Jurkat, Clone E6-1 (cell line): ENCODE data around the gene ADRA2B.

Experiments used
- DNase-seq: peaks from one replicate; pipeline ENCODE4 v3.0.0-alpha.2; 2011; ENCODE audit warnings: low read depth, low spot score
- H3K4me3 ChIP-seq: 2 replicates; pipeline ENCODE4 v1.5.1; 2011; ENCODE audit warnings: mild to moderate bottlenecking, low read length, control low read depth, moderate library complexity

The ADRA2B gene

GRCh38 chr2:96109931-96110511, 6.3 kb downstream of the ADRA2B start:
- no peak for DNase-seq
- H3K4me3 ChIP-seq = no peak overlapping the region

- no peak overlapping the region for H3K4me3 ChIP-seq
- DNase-seq = no peak
Measured at GRCh38 chr2:96109361-96109680, 7.0 kb downstream of the ADRA2B start.

DNA sequence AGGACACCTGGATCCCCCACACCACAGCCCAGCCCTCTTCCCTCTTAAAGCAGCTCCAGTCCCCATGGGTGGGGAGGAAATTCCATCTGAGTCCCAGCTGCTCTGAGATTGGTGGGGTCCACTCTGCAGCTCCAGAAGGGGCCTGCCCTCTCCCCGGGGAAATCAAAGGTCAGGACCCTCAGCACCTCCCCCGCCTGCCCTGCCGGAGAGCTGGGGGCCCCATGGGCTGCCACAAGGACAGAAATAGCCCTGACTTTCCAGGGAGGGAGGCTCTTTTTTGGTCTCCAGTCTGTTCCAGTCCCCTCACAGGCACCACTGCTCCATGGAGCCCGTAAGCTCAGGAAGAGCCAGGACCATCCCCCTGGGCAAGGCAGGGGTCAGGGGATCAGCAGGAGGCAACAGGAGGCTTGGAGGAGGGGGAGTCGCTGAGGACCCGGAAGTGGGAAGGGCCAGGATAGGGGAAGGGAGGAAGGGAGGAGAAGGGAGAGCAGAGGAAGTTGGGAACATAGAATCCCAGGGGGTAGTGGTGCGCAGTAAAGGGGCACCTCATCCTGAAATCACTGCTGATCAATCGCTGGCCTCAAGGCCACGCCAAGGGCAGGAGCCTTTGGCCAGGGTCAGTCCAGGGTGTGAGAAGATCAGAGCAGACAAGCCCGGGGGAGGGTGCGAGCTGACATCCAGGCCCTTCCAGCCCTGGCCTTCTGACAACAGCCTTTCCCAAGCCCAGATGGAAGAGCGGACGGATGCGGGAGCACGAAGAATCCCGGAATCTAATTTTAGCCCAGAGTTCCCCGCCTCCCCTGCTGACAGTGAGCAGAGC, 7.6 kb downstream of the ADRA2B start:
- H3K4me3 ChIP-seq = no peak overlapping the region
- DNase-seq = no peak

DNA sequence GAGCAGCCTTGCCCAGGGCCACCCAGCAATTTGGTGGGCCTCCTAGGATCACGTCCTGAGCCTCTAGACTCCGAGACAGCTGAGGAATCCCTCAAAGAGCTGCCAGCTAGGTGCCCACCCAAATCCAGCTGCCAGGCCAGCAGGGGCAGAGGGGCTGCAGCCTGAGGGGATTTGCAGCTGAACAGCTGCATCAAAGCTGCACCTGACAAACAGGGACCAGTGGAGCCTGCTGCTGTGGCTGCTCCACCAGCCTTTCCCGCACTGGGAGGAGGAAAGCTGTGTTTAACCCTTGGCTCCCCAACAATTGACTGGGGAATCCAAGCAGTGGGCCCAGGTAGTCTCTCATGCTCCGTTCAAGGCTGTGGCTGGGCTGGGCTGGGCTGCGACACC, 8.2 kb downstream of the ADRA2B start:
- no peak overlapping the region for H3K4me3 ChIP-seq
- DNase-seq = no peak

- H3K4me3 ChIP-seq = no peak overlapping the region
- DNase-seq = no peak
Measured at GRCh38 chr2:96107708-96108065, 8.7 kb downstream of the ADRA2B start.

GRCh38 chr2:96106991-96107707, 9.2 kb downstream of the ADRA2B start:
- H3K4me3 ChIP-seq = no peak overlapping the region
- DNase-seq = no peak

DNA sequence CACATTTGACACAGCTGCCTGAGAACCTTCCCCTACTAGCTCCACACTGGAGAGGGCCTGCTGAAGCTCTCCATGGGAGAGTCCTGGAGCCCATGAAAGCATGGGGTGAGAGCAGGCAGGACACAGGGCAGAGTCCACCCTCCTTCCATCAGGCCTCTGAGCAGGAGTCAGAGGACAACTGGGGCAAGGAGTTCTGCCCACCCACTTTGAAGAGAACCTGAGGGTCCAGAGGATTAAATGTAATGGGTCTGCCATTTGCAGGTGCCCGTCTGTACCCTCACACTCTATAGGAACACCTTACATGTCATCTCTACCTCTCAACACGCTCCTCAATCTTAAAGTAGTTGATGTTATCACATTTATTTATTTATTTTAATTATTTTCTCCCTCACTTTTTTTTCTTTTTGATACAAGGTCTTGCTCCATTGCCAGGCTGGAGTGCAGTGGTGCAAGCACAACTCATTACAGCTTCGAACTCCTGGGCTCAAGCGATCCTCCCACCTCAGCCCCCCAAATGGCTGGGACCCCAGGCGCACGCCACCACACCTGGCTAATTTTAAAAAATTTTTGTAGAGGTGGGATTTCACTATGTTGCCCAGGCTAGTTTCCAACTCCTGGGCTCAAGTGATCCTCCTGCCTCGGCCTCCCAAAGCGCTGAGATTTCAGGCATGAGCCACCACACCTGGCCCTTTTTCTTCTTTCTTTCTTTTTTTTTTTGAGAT, 10.2 kb downstream of the ADRA2B start:
- no peak for DNase-seq
- H3K4me3 ChIP-seq = no peak overlapping the region

DNA sequence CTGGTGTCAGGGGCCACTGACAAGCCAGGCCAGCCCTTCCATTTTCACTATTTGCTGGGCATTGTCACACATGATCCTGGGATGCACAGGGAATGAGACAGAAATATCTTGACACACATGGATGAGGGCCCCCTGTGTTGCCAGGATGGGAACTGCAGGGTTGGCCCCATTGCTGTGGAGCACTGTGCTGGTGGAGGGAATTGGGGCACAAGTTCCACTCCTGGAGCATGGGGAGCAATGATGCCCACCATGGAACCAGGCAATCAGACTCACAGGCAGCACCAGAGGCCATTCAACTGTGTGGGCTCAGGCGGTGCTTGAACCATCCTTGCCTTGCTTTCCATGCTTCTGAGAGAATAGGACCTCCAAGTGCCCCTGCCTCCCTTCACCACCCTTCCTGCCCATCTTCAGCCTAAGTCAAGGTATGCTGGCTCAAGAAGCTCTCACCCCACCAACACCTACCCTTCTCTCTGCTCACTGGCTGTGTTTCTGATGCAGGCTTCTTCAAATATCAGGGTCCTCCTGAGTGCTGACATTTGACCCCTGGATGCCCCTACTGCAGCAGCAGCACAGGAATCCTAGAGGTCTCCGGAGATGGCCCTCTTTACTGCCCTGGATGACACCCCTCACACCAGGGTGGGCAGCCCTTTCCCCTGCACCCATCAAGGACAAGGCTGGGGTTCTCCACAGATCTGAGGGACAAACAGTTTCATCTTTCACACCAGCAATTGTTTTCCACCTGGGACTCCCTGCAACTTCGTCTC, 11.0 kb downstream of the ADRA2B start:
- DNase-seq = no peak
- H3K4me3 ChIP-seq = no peak overlapping the region

- H3K4me3 ChIP-seq = no peak overlapping the region
- DNase-seq = no peak
Measured at GRCh38 chr2:96104487-96104861, 11.9 kb downstream of the ADRA2B start.

DNA sequence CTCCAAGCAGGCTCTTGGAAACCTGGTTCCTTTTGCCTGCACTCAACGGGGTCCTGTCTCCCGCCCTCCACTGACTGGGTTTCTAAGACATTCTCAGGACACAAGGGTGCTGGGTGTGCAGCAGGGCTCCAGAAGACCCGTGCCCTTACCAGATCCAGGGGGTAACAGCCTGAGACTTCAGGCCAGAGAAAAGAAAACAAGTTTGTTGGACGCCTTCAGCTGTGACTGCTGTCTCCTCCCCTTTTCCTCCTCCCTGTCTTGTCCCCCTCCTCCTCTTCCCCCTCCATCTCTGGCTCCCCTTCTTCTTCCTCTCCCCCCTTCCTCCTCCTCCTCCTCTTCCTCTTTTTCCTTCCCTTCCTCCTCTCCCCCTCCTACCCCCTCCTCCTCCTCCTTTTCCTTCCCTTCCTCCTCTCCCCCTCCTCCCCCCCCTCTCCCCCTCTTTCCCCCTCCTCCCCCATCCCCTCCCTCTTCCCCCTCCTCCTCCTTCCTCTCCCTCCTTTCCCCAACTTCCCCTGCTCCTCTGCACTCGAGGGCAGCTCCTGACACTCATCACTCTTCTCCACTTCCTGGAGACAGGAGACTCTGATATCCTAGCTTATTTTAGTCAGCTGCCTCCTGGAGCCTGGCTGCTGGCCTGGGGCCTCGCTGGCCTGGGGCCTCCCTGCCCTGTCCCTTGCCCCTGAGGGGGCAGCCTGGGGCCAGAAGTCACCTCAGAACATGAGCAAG, 12.4 kb downstream of the ADRA2B start:
- H3K4me3 ChIP-seq = no peak overlapping the region
- no peak for DNase-seq

GRCh38 chr2:96103187-96103601, 13.2 kb downstream of the ADRA2B start:
- no peak for DNase-seq
- no peak overlapping the region for H3K4me3 ChIP-seq

- DNase-seq = no peak
- H3K4me3 ChIP-seq = no peak overlapping the region
Measured at GRCh38 chr2:96102596-96103186, 13.7 kb downstream of the ADRA2B start.

DNA sequence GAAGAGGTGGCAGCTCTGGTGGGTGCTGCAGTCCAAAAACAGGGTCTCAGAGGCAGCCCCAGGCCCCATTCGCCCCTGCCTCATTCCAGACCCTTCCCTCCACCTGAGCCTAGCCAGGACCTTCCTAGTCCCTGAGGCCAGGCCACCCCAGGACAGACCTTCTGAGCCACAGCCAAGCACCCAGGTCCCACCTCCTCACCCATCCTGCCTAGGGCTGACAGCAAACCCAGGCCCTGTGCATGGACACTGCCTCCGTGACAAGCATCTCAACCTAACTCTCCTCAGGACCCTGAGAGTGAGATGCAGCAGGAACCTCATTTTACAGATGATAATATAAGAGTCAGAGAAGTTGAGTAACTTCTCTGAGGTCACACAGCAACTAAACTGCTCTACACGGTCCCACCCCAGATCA, 15.5 kb downstream of the ADRA2B start:
- H3K4me3 ChIP-seq = no peak overlapping the region
- no peak for DNase-seq

DNA sequence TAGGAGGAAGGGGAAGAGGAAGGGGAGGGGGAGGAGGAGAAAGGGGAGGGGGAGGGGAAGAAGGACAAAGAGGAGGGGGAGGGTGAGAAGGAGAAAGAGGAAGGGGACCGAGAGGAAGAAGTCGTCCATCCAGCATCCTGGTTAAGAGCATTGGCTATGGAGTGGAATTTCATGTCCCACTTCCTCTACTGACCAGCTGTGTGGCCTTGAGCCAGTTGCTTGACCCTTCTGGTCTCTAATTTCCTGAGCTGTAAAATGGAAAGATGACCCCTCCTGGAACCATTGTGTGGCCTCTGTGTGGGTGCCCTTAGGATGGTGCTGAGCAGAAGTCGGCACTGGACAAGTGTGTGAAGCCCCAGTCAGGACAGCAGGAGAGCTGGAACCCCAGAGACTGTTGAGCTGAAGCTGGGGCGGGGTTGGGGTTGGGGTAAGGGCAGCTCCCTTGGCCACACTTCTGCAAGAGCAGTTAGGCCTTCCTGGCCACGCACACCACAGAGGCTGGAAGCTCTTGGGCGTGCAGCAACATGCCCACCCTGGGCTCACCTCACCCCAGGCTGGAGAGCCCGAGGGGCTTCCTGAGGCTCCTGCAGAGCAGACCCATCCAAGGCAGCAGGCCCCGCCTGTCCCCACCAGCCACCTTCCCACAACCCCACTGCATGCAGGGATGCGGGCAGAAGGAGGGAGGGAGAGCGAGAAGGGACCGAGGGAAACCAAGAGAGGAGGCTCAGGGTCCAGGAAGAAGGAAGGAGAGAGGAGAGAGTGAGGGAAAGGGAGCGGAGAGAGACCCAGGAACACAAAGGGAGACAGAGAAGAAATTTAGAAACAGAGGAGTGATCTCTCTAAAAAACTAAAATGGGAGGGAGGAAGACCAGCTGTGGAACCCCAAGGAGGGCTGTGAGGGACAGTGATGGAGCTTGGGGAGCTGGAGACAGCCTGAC, 16.2 kb downstream of the ADRA2B start:
- H3K4me3 ChIP-seq = no peak overlapping the region
- no peak for DNase-seq

DNA sequence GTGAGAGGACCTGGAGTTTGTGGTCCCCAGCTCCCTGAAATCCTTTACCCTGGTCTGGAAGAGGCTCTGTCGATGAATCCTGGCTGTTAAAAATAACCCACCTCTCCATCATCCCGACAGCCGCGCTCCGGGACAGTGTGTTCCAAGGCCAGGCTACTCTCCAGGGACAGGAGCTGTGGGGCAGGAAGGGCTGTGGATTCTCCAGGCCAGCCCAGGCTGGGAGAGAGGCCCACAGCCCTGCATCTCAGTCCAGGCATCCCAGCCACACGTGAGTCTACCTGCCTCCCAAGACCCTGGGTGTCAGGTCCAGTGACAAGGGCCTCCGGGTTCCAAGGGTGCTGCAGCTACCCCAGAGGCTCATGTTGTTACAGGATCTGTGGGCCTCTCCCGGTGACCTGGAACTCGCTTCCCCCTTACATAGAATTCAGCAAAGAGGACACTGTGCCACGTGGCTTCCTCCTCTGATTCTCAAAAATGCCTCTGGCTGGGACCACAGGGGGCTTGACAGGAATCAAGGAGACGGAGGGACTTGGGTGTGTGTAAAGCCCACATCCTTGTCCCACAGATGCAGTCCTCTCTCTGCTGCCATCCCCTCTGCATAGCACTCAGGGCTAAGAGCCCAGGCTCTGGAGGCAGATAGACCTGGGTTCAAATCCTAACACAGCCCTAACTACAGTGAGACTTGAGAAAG, 17.3 kb downstream of the ADRA2B start:
- no peak for DNase-seq
- H3K4me3 ChIP-seq = no peak overlapping the region

DNA sequence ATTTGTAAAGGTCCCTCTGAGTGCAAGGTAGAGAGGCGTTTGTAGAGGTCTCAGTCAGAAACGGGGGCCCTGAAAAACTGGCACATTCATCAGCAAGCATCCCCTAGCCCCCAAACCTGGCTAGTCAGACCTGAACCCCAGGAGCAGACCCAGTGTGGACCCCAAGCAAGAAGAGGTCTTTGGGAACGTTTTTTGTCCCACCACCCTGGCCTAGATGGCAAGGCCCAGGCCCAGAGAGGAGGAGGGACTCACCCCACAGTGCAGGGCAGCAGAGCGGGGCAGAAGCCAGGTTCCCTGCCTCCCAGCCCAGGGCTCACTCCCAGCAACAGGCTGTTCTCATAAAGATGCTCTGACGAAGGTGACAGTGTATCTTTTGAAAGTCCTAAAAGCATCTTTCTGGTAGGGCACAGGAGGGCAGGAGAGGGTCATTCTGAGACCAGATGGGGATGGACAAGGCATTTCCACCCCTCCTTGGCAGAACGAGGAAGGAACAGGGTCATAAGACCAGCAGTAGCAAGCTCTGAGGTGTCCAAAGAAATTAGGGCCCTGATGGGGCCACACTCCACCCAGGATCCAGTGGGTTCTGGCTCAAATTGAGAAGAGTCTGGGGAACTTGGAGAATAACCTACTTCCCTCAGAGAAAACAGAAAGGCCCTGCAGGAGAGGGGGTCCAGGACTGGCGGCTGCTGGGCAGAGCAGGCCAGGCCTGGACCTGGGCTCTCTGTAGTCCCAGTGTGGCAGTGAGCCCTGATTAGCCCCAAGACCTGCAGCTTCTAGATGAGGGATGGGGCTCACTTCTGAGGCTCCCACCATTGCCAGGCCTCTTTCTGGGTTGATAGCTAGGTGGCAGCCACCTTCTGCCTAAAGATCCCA, 18.2 kb downstream of the ADRA2B start:
- no peak overlapping the region for H3K4me3 ChIP-seq
- DNase-seq = no peak
